ENCODE results near the gene TNFRSF14. TPM values are rescaled to one million over a fixed set of nuclear protein-coding genes. Genes with fewer than 3 reads are reported as not detected.

The TNFRSF14 gene
- total RNA-seq, 1 donor from 2014 or later = 152 TPM

DNA sequence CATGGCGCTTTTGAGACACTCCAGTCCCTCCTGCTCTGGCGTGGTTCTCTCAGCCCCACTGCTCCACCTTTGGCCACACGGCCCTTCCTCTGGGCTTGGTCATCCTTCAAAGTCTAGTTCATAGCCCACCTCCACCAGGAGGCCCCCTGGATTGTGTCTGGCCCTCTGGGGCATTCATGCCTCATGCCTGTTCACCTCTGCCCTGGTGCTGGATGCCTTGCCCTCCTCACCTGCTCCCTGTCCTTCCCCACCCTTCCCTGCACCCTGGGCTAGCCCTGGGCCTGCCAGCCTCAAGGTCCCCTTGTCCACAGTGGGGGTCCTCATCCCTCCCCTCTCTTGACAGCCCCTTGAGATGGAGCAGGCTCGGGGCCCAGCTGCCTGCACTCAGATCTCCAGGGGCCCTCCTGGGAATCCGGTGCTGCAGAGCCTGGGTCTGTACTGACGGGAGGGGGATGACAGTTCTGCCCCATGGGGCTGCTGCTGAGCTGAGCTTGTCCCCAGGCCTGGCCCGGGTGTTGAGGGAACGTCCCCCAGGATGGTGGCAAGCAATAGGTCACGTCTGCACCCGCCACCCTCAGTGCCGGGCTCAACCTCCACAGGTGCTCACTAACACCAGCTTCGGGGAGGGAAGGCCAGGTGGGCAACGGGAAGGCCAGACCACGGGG is 48.8 kb downstream of the TNFRSF14 start:
- TF ChIP-seq, protein P1, sequence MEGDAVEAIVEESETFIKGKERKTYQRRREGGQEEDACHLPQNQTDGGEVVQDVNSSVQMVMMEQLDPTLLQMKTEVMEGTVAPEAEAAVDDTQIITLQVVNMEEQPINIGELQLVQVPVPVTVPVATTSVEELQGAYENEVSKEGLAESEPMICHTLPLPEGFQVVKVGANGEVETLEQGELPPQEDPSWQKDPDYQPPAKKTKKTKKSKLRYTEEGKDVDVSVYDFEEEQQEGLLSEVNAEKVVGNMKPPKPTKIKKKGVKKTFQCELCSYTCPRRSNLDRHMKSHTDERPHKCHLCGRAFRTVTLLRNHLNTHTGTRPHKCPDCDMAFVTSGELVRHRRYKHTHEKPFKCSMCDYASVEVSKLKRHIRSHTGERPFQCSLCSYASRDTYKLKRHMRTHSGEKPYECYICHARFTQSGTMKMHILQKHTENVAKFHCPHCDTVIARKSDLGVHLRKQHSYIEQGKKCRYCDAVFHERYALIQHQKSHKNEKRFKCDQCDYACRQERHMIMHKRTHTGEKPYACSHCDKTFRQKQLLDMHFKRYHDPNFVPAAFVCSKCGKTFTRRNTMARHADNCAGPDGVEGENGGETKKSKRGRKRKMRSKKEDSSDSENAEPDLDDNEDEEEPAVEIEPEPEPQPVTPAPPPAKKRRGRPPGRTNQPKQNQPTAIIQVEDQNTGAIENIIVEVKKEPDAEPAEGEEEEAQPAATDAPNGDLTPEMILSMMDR (IDR thresholded peaks at IDR 0.05) = no peak
- Histone ChIP-seq H3K4me1 (no peaks in the 10 kb centered on the region), H3K27ac (no peak overlapping the region), H3K9me3 (no peaks in the 10 kb centered on the region), H3K4me3 (no peak overlapping the region), H3K27me3 (ENCODE audit: low read depth) (peaks cover 24% of the 10 kb centered on the region), H3K36me3 (no peaks in the 10 kb centered on the region)
- ATAC-seq = no peak
- no peak for DNase-seq
- intact Hi-C loops (cut with DNase I) = no loop called here

DNA sequence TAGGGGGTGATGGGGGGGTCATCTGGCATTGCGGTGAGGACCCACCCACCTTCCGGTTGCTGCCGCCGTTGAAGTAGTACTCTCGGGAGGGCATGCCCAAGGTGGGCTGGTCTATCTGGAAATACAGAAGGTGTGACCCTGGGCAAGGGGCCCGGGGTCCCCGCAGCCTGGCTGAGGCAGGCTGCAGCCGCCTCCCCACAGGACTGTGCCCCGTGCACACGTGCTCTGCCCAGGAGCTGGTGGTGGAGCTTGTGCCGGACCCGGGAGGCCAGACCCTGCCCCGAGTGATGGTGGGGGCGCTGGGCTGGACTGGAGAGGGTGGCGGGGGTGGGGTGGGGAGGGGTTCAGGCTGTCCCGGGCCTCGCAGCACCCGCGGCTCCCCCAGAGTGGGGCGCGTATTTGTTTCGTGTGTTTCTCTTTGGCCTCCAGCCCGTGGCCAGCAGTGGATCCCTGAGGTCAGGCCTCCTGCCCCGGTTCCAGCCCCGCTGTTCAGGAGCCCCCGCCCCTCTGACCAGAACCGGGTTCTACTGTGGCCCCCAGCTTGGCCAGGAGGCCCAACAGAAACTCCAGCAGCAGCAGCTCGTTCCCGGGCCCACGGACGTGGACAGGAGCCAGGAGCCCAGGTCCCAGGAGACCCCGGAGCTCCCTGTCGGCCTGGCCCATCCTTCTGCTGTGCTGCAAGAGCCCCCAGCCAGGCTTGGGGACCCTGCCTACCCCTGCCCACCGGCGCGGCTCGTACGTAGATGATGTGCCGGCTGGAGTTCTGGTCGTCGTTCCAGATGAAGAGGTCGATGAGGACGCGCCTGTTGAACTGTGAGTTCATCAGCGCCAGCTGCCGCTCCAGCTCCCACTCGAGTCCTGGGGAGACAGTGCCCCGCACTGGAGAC is 49.6 kb downstream of the TNFRSF14 start:
- DNase-seq = peak; percentile 41
- Histone ChIP-seq H3K27ac (no peak overlapping the region), H3K4me3 (no peak overlapping the region), H3K36me3 (no peaks in the 10 kb centered on the region), H3K9me3 (no peaks in the 10 kb centered on the region), H3K27me3 (ENCODE audit: low read depth) (peaks cover 24% of the 10 kb centered on the region), H3K4me1 (peaks cover 3% of the 10 kb centered on the region)
- TF ChIP-seq, protein P1 (IDR thresholded peaks at IDR 0.05) = no peak
- intact Hi-C loops (cut with DNase I) = no loop called here
- ATAC-seq = no peak

DNA sequence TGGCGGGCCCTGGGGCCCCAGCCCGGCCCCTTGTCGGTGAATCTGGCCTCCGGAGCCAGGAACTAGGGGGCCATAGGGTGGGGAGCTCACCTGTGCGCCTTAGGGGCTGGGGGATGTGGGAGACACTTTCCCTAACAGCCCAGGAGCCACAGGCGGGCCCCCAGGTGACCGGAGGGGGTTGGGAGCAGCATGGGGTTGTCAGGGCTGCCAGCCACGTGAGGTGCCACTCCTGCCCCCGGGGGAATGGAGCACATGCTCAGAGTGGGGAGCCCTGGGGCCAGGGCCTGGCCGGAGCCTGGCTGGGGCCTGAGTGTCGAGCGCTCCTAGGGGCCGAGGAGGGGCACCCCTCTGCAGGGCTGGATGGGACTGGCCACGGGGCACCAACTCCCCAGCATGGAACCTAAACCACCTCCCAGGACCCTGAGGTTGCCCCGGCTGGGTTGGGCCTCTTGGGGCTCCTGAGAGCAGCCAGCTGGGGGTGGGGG is 50.3 kb downstream of the TNFRSF14 start:
- TF ChIP-seq, protein P1 (IDR thresholded peaks at IDR 0.05) = no peak
- peaks cover 6% of the 10 kb centered on the region for H3K4me1 ChIP-seq
- peaks cover 24% of the 10 kb centered on the region for H3K27me3 ChIP-seq (ENCODE audit: low read depth)
- H3K27ac ChIP-seq = no peak overlapping the region
- H3K9me3 ChIP-seq = no peaks in the 10 kb centered on the region
- DNase-seq (peak; percentile 34), ATAC-seq (no peak)
- intact Hi-C loops (cut with DNase I) = no loop called here
- H3K36me3 ChIP-seq = no peaks in the 10 kb centered on the region
- no peak overlapping the region for H3K4me3 ChIP-seq

DNA sequence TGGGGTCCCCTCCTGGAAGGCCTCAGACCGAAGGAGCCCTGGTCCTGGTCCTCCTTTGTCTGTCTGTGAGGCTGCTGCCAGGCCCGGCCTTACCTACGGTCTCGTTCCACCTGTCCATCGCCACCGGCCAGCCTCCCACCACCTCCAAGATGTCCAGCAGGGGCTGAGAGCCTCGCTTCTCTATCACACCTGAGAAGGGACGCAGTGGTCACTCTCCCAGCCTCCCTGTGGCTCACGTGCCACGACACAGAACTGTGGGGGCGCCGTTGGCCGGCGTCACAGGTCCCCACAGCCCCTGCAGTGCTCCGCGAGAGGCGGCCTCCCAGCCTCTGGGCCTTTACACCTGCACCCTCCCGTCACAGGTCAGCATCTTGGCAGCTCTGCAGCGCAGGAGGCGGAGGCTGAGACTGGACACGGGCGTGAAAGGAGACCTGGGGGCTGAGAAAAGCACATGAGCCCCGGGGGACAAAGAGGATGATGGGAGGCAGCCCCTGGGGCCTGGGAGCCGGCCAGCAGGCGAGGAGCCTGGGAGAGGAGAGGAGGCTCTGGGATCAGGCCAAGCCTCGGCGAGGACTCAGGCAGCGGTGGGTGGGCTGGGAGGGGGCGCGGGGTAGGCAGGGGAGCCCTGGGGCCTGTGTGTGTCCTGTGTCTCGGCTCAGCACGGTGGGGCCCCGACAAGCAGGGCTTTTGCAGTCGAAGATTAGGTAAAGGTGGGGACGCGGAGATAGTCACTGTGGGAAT is 50.9 kb downstream of the TNFRSF14 start:
- Histone ChIP-seq H3K27me3 (ENCODE audit: low read depth) (peaks cover 27% of the 10 kb centered on the region), H3K9me3 (no peaks in the 10 kb centered on the region), H3K4me1 (peaks cover 6% of the 10 kb centered on the region), H3K4me3 (no peak overlapping the region), H3K27ac (no peak overlapping the region), H3K36me3 (no peaks in the 10 kb centered on the region)
- no peak for ATAC-seq
- peak; percentile 39 for DNase-seq
- TF ChIP-seq, protein P1 (IDR thresholded peaks at IDR 0.05) = no peak
- intact Hi-C loops (cut with DNase I) = no loop called here

DNA sequence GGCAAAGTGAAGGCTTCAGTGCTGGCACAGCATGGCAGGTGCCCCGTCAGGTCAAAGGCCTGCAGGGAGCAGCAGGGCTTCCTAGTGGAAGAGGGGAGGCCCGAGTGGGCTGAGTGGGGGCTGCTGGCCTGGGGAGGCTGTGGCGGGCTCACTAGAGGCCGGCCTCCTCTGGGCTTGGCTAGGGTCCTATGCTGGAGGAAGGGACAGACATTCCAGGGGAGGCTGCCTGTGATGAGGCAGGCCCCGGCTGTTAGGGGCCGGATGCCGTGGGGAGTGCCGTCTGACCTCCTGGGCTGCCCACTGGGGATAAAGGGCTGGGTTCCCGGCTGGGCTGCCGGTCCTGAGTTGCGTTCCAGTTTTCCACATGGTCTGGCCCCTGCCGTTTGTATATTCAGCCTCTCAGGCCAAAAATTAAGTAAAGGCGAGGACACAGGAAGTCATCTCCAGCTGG is 51.5 kb downstream of the TNFRSF14 start:
- Histone ChIP-seq H3K9me3 (no peaks in the 10 kb centered on the region), H3K4me1 (peaks cover 6% of the 10 kb centered on the region), H3K27me3 (ENCODE audit: low read depth) (peaks cover 28% of the 10 kb centered on the region), H3K27ac (no peak overlapping the region), H3K36me3 (no peaks in the 10 kb centered on the region), H3K4me3 (no peak overlapping the region)
- TF ChIP-seq, protein P1 (IDR thresholded peaks at IDR 0.05) = no peak
- intact Hi-C loops (cut with DNase I) = no loop called here
- peak; percentile 43 for DNase-seq
- ATAC-seq = no peak

Measured in lower lobe of right lung (tissue), 2 donors.